HepG2 (cell line): ENCODE data around the gene FBXO24. TPM values are rescaled to one million over a fixed set of nuclear protein-coding genes. Genes with fewer than 3 reads are reported as not detected.

Source experiments
- AKNA ChIP-seq: sonication (generic); formaldehyde crosslinking; IDR thresholded peaks from 2 replicates; pipeline ENCODE4 v1.4.0; 2020; ENCODE audit warnings: missing genetic modification reagents, borderline replicate concordance
- HNRNPLL ChIP-seq: fragments of 200-400 bp; formaldehyde crosslinking; IDR thresholded peaks from 2 replicates; pipeline ENCODE4 v1.6.1; 2017; ENCODE audit warnings: mild to moderate bottlenecking, low read depth, low read length; ENCODE audit not compliant: poor library complexity, severe bottlenecking
- IKZF1 ChIP-seq: fragments of 450-650 bp; IDR thresholded peaks from 2 replicates; pipeline ENCODE4 v1.7.1; 2016
- IRF2 ChIP-seq: IDR thresholded peaks from 2 replicates; pipeline ENCODE4 v1.6.1; 2018; ENCODE audit warnings: missing genetic modification reagents, missing compliant biosample characterization
- IRX3 ChIP-seq: sonication (generic); formaldehyde crosslinking; IDR thresholded peaks from 2 replicates; pipeline ENCODE4 v1.8.1; 2023; ENCODE audit warnings: mild to moderate bottlenecking, low read depth, missing genetic modification reagents, borderline replicate concordance
- MATR3 ChIP-seq: sonication (generic); formaldehyde crosslinking; IDR thresholded peaks from 2 replicates; pipeline ENCODE4 v1.4.0; 2020; ENCODE audit warnings: missing genetic modification reagents
- MEF2D ChIP-seq: sonication (generic); formaldehyde crosslinking; IDR thresholded peaks from 2 replicates; pipeline ENCODE4 v1.5.1; 2020; ENCODE audit warnings: mild to moderate bottlenecking, missing genetic modification reagents
- NR2F6 ChIP-seq, 2 experiments: IDR thresholded peaks; 2 replicates each; pipeline ENCODE4 v1.6.1; 2016; ENCODE audit warnings: antibody characterized with exemption in 1 of 2, mild to moderate bottlenecking in 1 of 2
- PHB2 ChIP-seq: fragments of 450-650 bp; IDR thresholded peaks from 2 replicates; pipeline ENCODE4 v1.6.1; 2018; ENCODE audit not compliant: partially characterized antibody
- PREB ChIP-seq: sonication (generic); formaldehyde crosslinking; IDR thresholded peaks from 2 replicates; pipeline ENCODE4 v1.4.0; 2020; ENCODE audit warnings: missing genetic modification reagents
- RBM22 ChIP-seq: fragments of 200-400 bp; formaldehyde crosslinking; optimal IDR thresholded peaks from 2 replicates; pipeline ENCODE3; 2017; ENCODE audit warnings: mild to moderate bottlenecking, low read length, moderate library complexity
- RXRB ChIP-seq: IDR thresholded peaks from 2 replicates; pipeline ENCODE4 v1.6.1; 2016; ENCODE audit warnings: borderline replicate concordance, missing genetic modification reagents, missing compliant biosample characterization
- SALL2 ChIP-seq: sonication (generic); formaldehyde crosslinking; IDR thresholded peaks from 2 replicates; pipeline ENCODE4 v1.8.1; 2023; ENCODE audit warnings: mild to moderate bottlenecking, missing genetic modification reagents, inconsistent platforms
- SOX6 ChIP-seq, 2 experiments: fragments of 450-650 bp in 1 of 2; sonication (generic) in 1 of 2; formaldehyde crosslinking in 1 of 2; IDR thresholded peaks; 2 replicates each; pipeline versions ENCODE4 v1.4.0 to v1.6.1; 2017 to 2020; ENCODE audit warnings: antibody characterized with exemption in 1 of 2, mild to moderate bottlenecking in 1 of 2, missing genetic modification reagents in 1 of 2
- SP140L ChIP-seq: sonication (generic); formaldehyde crosslinking; IDR thresholded peaks from 2 replicates; pipeline ENCODE4 v1.4.0; 2020; ENCODE audit warnings: missing genetic modification reagents, borderline replicate concordance
- STAT5B ChIP-seq: sonication (generic); formaldehyde crosslinking; IDR thresholded peaks from 2 replicates; pipeline ENCODE4 v1.4.0; 2020; ENCODE audit warnings: missing genetic modification reagents
- ZFX ChIP-seq: sonication (generic); formaldehyde crosslinking; IDR thresholded peaks from 2 replicates; pipeline ENCODE4 v1.4.0; 2020; ENCODE audit warnings: mild to moderate bottlenecking, low read depth, missing genetic modification reagents, moderate library complexity
- ZNF574 ChIP-seq: sonication (generic); formaldehyde crosslinking; IDR thresholded peaks from 2 replicates; pipeline ENCODE4 v1.4.0; 2020; ENCODE audit warnings: missing genetic modification reagents
- ZNF879 ChIP-seq: sonication (generic); formaldehyde crosslinking; IDR thresholded peaks from 2 replicates; pipeline ENCODE4 v1.8.1; 2023; ENCODE audit warnings: missing genetic modification reagents
- ZSCAN29 ChIP-seq: sonication (generic); formaldehyde crosslinking; conservative IDR thresholded peaks from 2 replicates; pipeline ENCODE4 v1.4.0; 2020; ENCODE audit warnings: mild to moderate bottlenecking, missing genetic modification reagents
- polyA plus RNA-seq, 8 experiments: library from polyadenylated mRNA; depleted of rRNA in 3 of 8; stranded (reverse) in 7 of 8; unstranded in 1 of 8; fragments of >200 nt; fragmentation: Illumina TruSeq in 4 of 8; extraction: Trizol in 4 of 8; gene quantifications; 2 replicates each; pipeline versions ENCODE4 v1.2.1 to v1.2.3, GENCODE V29; 2011 to 2016; ENCODE audit warnings: low read depth in 4 of 8, missing spikeins in 1 of 8, mixed read lengths in 1 of 8; ENCODE audit not compliant: insufficient read depth in 1 of 8
- total RNA-seq, 5 experiments: library from RNA; depleted of rRNA; stranded (reverse); fragments of >200 nt; fragmentation: Illumina TruSeq; extraction: Trizol; gene quantifications; 2 replicates each; pipeline ENCODE4 v1.2.3, GENCODE V29; 2016; ENCODE audit warnings: low read depth in 1 of 5

Gene FBXO24
- total and polyA plus RNA-seq, 2 of the 13 experiments (the other 11 are each of a cell fraction or from before 2014, with no cell fraction given) = 0.20 to 0.55 TPM

- TF ChIP-seq RXRB (CRISPR knock-in tag) = peak; percentile 57
- TF ChIP-seq SALL2 (CRISPR knock-in tag) = peak; percentile 66; the same call in 1 of the 2 replicates
- 0 out of 2 replicates have a peak, but pooled peaks have one; percentile 84 for TF ChIP-seq AKNA (CRISPR knock-in tag)
- no peak for TF ChIP-seq HNRNPLL
- no peak for TF ChIP-seq SOX6 (IDR thresholded peaks at IDR 0.05)
- TF ChIP-seq SOX6 (CRISPR knock-in tag; IDR thresholded peaks at IDR 0.05) = 0 out of 2 replicates have a peak, but pooled peaks have one; percentile 58
- TF ChIP-seq SP140L = no peak
- no peak for TF ChIP-seq IKZF1
- TF ChIP-seq PHB2 = no peak
- peak; percentile 99 for TF ChIP-seq RBM22
- TF ChIP-seq ZNF574 (CRISPR knock-in tag) = peak; percentile 39
- peak; percentile 44 for TF ChIP-seq NR2F6 (IDR thresholded peaks at IDR 0.05)
- TF ChIP-seq NR2F6 (CRISPR knock-in tag; IDR thresholded peaks at IDR 0.05) = peak; percentile 55; the same call in 1 of the 2 replicates
- no peak for TF ChIP-seq MATR3 (CRISPR knock-in tag)
- peak; percentile 78 for TF ChIP-seq IRF2 (CRISPR knock-in tag)
- peak; percentile 17; the same call in 1 of the 2 replicates for TF ChIP-seq STAT5B (CRISPR knock-in tag)
- TF ChIP-seq ZNF879 (CRISPR knock-in tag) = peak; percentile 31; the same call in 1 of the 2 replicates
- TF ChIP-seq IRX3 = no peak; the same call in 1 of the 2 replicates
- TF ChIP-seq MEF2D (CRISPR knock-in tag) = peak; percentile 94
- TF ChIP-seq PREB = 0 out of 2 replicates have a peak, but pooled peaks have one; percentile 9
- no peak for TF ChIP-seq ZFX (CRISPR knock-in tag)
- TF ChIP-seq ZSCAN29 (CRISPR knock-in tag) = peak; percentile 93
These were observed 17.0 kb upstream of the FBXO24 start (continued) for GRCh38 chr7:100568896-100569844.
